OCI-LY3 (cell line): ENCODE results near the gene CDH9.

Experiments
- H2AFZ ChIP-seq: fragments of 200-600, 300-600 bp; shearing (Covaris generic); 2 replicates; pipeline ENCODE4 v1.6.0; 2014; ENCODE audit warnings: antibody characterized with exemption, low read depth, low read length
- H3K27ac ChIP-seq: fragments of 200-600, 300-600 bp; sonication (generic); 2 replicates; pipeline ENCODE4 v1.5.1; 2014; ENCODE audit warnings: mild to moderate bottlenecking, low read length, moderate library complexity, mixed read lengths
- H3K27me3 ChIP-seq: fragments of 200-600, 300-600 bp; sonication (generic); 2 replicates; pipeline ENCODE4 v1.6.1; 2014; ENCODE audit warnings: low read depth, low read length, mixed read lengths
- H3K36me3 ChIP-seq: fragments of 200-600, 300-600 bp; sonication (generic); replicated peaks from 2 replicates; pipeline ENCODE3; 2014; ENCODE audit warnings: low read depth, low read length, mixed read lengths
- H3K4me1 ChIP-seq: fragments of 300-600, 200-600 bp; sonication (generic); 2 replicates; pipeline ENCODE4 v1.6.1; 2014; ENCODE audit warnings: low read length, mixed read lengths
- H3K4me2 ChIP-seq: fragments of 200-600, 300-600 bp; sonication (generic); 2 replicates; pipeline ENCODE4 v1.6.1; 2014; ENCODE audit warnings: low read length, mixed read lengths
- H3K4me3 ChIP-seq: fragments of 300-600, 200-600 bp; sonication (generic); 2 replicates; pipeline ENCODE4 v1.5.1; 2014; ENCODE audit warnings: antibody characterized with exemption, mild to moderate bottlenecking, low read length, moderate library complexity
- H3K79me2 ChIP-seq: fragments of 300-600, 200-600 bp; shearing (Covaris generic); 2 replicates; pipeline ENCODE4 v1.6.1; 2014; ENCODE audit warnings: mild to moderate bottlenecking, low read length, mixed read lengths
- H3K9ac ChIP-seq: fragments of 300-600, 200-600 bp; shearing (Covaris generic); 2 replicates; pipeline ENCODE4 v1.6.0; 2014; ENCODE audit warnings: mild to moderate bottlenecking, low read length, moderate library complexity
- H3K9me3 ChIP-seq: fragments of 200-600, 300-600 bp; shearing (Covaris generic); 2 replicates; pipeline ENCODE4 v1.6.1; 2014; ENCODE audit warnings: low read length, mixed read lengths; ENCODE audit not compliant: insufficient read depth
- H4K20me1 ChIP-seq: fragments of 200-600, 300-600 bp; sonication (generic); 2 replicates; pipeline ENCODE4 v1.6.1; 2016; ENCODE audit warnings: low read length, mixed read lengths; ENCODE audit not compliant: insufficient read depth
- CTCF ChIP-seq: fragments of 200-600, 300-600 bp; sonication (generic); IDR thresholded peaks from 2 replicates; pipeline ENCODE4 v1.5.1; 2014; ENCODE audit warnings: antibody characterized with exemption, low read length, low read depth
- EZH2phosphoT487 ChIP-seq: fragments of 200-600 bp; shearing (Covaris generic); IDR thresholded peaks from 2 replicates; pipeline ENCODE4 v1.6.1; 2018; ENCODE audit warnings: antibody characterized with exemption, mixed run types, low read depth

Gene CDH9

DNA sequence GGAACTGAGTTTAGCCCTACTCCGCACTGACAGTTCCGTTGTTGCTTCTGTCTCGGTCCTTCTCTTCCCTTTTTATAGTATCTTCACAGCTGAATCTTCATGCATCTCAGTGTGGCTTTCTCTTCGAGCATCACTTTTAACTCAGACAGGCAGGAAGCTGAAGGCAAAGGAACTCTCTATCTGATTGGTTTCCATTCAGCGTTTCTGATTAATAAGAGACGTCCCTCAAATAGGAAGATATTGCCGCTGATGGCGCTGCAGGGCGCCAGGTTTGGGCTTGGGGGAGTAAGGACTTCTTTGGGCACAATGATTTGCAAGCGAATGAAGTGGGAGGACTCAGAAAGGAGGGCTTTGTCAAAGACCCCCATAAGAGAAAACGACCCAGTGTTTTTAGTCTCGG lies at the start of gene CDH9:
TSS of gene CDH9 (minus strand) at position 111 of the 400 bp plus-strand sequence. CDS start 50,253 bp downstream, outside the sequence.
- no peak for TF ChIP-seq EZH2phosphoT487
- TF ChIP-seq CTCF: no peak
- H2AFZ ChIP-seq: no peak within 1 kb of the TSS
- no peaks in the 10 kb centered on the region for H4K20me1 ChIP-seq
- no peaks in the 10 kb centered on the region for H3K27me3 ChIP-seq
- H3K79me2 ChIP-seq: no peaks in the 10 kb centered on the region
- H3K9me3 ChIP-seq: no peaks in the 10 kb centered on the region
- H3K4me1 ChIP-seq: no peaks in the 10 kb centered on the region
- no peak within 1 kb of the TSS for H3K27ac ChIP-seq
- no peak within 1 kb of the TSS for H3K4me2 ChIP-seq
- H3K4me3 ChIP-seq: no peak within 1 kb of the TSS
- no peaks in the 10 kb centered on the region for H3K36me3 ChIP-seq
- H3K9ac ChIP-seq: no peak within 1 kb of the TSS

- Histone ChIP-seq H3K4me3 (no peak overlapping the region), H3K9ac (no peak overlapping the region), H4K20me1 (no peaks in the 10 kb centered on the region), H3K79me2 (no peaks in the 10 kb centered on the region), H3K4me2 (no peak overlapping the region), H3K27ac (no peak overlapping the region), H3K9me3 (no peaks in the 10 kb centered on the region), H2AFZ (peak overlapping the region; percentile 65), H3K27me3 (no peaks in the 10 kb centered on the region), H3K36me3 (no peaks in the 10 kb centered on the region), H3K4me1 (no peaks in the 10 kb centered on the region)
- TF ChIP-seq CTCF: no peak
These were observed 49.4 kb upstream of the CDH9 start for GRCh38 chr5:27087747-27088146.

DNA sequence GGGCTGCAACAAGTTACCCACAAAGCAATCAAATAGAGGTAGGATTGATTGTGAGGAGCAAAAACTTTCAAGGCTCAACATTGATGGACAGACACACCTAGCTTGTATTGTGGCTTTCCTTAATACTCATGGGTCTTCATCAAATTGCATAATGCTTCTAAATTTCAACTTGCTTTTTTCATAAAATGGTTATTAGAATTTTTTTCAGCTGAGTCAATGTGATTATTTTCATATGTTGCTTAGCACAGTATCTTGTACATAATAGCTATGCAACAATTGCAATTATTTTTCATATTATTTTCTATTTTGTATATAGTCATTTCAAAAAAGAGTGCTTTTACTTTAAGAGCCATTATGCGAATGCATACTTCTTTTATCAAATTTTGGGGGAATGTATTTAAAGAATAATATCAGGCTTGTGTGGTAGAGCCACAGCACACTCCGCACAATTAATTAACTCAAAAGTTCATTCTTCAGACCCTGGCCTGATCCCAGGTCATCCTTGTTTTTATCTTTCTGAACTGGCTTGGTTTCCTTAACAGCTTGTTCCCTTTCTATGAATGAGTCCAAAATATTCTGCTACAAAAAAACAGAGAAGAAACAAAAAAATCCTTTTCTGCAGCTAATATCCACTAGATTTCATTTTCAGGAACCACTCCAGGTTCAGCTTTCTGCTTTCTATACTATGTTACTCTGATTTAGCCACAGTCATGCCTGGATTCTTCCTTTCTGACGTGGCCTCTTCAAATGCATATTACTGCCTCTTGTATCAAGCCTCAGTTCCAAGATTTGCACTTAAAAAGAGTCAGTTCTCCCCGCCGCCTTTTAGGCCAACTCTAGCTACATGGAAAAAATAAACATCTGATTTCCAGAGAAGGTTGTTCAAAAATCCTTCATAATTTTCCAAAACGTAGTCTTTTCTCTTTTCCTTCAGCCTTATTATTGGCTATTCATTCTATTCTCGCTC lies 45.3 kb upstream of the CDH9 start:
- Histone ChIP-seq H3K4me3 (no peak overlapping the region), H3K9me3 (no peaks in the 10 kb centered on the region), H4K20me1 (no peaks in the 10 kb centered on the region), H3K36me3 (no peaks in the 10 kb centered on the region), H3K27me3 (no peaks in the 10 kb centered on the region), H3K27ac (no peak overlapping the region), H3K4me2 (no peak overlapping the region), H3K9ac (no peak overlapping the region), H2AFZ (no peak overlapping the region), H3K79me2 (no peaks in the 10 kb centered on the region), H3K4me1 (no peaks in the 10 kb centered on the region)
- TF ChIP-seq EZH2phosphoT487: no peak

DNA sequence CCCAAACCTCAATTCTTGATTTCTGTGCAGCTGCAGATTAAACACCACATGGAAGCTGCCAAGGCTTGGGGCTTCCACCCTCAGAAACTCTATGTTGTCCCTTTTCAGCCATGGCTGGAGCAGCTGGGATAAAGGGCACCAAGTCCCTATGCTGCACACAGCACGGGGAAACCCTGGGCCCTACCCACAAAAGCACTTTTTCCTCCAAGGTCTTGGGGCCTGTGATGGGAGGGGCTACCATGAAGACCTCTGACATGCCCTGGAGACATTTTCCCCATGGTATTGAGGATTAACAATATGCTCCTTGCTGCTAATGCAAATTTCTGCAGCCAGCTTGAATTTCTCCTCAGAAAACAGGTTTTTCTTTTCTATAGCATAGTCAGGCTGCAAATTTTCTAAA lies 41.8 kb upstream of the CDH9 start:
- H2AFZ ChIP-seq: no peak overlapping the region

More for the DNA sequence above, 41.8 kb upstream of the CDH9 start:
- H3K36me3 ChIP-seq: no peaks in the 10 kb centered on the region
- no peaks in the 10 kb centered on the region for H3K79me2 ChIP-seq
- no peak overlapping the region for H3K4me2 ChIP-seq
- H3K4me3 ChIP-seq: no peak overlapping the region
- TF ChIP-seq EZH2phosphoT487 (no peak), CTCF (no peak)
- H4K20me1 ChIP-seq: no peaks in the 10 kb centered on the region
- H3K27ac ChIP-seq: no peak overlapping the region
- no peaks in the 10 kb centered on the region for H3K4me1 ChIP-seq
- H3K9me3 ChIP-seq: no peaks in the 10 kb centered on the region
- H3K9ac ChIP-seq: no peak overlapping the region
- H3K27me3 ChIP-seq: no peaks in the 10 kb centered on the region
